HG03159 (cell line): Measurements from ENCODE around the gene MLX.
"Not testable (repeated sequence)": the region's sequence is repeated elsewhere in the genome, so short reads cannot be mapped to it uniquely, and the experiment has no call there.

Source experiments
- ATAC-seq: cut with Tn5 transposase; IDR thresholded peaks from one replicate; pipeline ENCODE4 v1.9.1; 2021; ENCODE audit warnings: mild to moderate bottlenecking, moderate library complexity; ENCODE audit not compliant: unreplicated experiment

MLX gene

GRCh38 chr17:42577532-42578281, 10.8 kb downstream of the MLX start, which contains the start of gene PSMC3IP:
PSMC3IP (minus strand) TSS chr17:42577729; CDS start chr17:42577686, 43 bp downstream.
- peak; percentile 67 for ATAC-seq

- ATAC-seq, result peak; percentile 52
Observed at GRCh38 chr17:42578282-42578869, 11.5 kb downstream of the MLX start.

GRCh38 chr17:42579794-42580551, 13.1 kb downstream of the MLX start:
- ATAC-seq, result no peak

- ATAC-seq, result no peak
Observed at GRCh38 chr17:42581744-42582270, 14.9 kb downstream of the MLX start.

- no peak for ATAC-seq
Observed at GRCh38 chr17:42584880-42585279, 18.0 kb downstream of the MLX start.

- no peak for ATAC-seq
Observed at GRCh38 chr17:42585353-42585752, 18.5 kb downstream of the MLX start.

- ATAC-seq, result no peak
Observed at GRCh38 chr17:42586514-42587230, 19.8 kb downstream of the MLX start.

- no peak for ATAC-seq
Observed at GRCh38 chr17:42590886-42591285, 24.0 kb downstream of the MLX start.

GRCh38 chr17:42591411-42591810, 24.5 kb downstream of the MLX start:
- ATAC-seq, result no peak

- no peak for ATAC-seq
Observed at GRCh38 chr17:42596386-42596785, 29.5 kb downstream of the MLX start.

- no peak for ATAC-seq
Observed at GRCh38 chr17:42598905-42599304, 32.0 kb downstream of the MLX start.

GRCh38 chr17:42603318-42603717, 36.4 kb downstream of the MLX start:
- no peak for ATAC-seq

- no peak for ATAC-seq
Observed at GRCh38 chr17:42607769-42608168, 40.9 kb downstream of the MLX start.

GRCh38 chr17:42608305-42609181, 41.6 kb downstream of the MLX start:
- ATAC-seq, result peak; percentile 46

- peak; percentile 89 for ATAC-seq
Observed at GRCh38 chr17:42609182-42609813, 42.4 kb downstream of the MLX start, which contains the start of the genes RETREG3 and TUBG1. RETREG3 (minus strand) TSS chr17:42609374; CDS start chr17:42609324, 50 bp downstream. TUBG1 (plus strand) TSS chr17:42609683; CDS start chr17:42609738, 55 bp downstream.

GRCh38 chr17:42609814-42610801, 43.2 kb downstream of the MLX start:
- not testable (repeated sequence) for ATAC-seq

GRCh38 chr17:42612013-42612412, 45.1 kb downstream of the MLX start:
- no peak for ATAC-seq

GRCh38 chr17:42613699-42614295, 46.9 kb downstream of the MLX start:
- no peak for ATAC-seq
